IMR-90 (cell line): ENCODE measurements around the gene ACTA1.
A peak's percentile ranks its signal among the peaks of the same experiment; 100 is the strongest.

Experiments
- BHLHE40 ChIP-seq: fragments of 150-350 bp; IDR thresholded peaks from 2 replicates; pipeline ENCODE4 v1.6.1; 2016; ENCODE audit warnings: mild to moderate bottlenecking, low read depth, low read length
- CEBPB ChIP-seq: IDR thresholded peaks from 2 replicates; pipeline ENCODE4 v1.6.1; 2012; ENCODE audit warnings: low read depth, low read length, improper control_type of control experiment
- CHD1 ChIP-seq: IDR thresholded peaks from 2 replicates; pipeline ENCODE4 v1.6.1; 2012; ENCODE audit warnings: low read depth, low read length, improper control_type of control experiment
- CTCF ChIP-seq: conservative IDR thresholded peaks from 2 replicates; pipeline ENCODE4 v1.5.1; 2012; ENCODE audit warnings: mild to moderate bottlenecking, low read depth, low read length, improper control_type of control experiment
- FOS ChIP-seq: fragments of 150-350 bp; IDR thresholded peaks from 2 replicates; pipeline ENCODE4 v1.6.1; 2016; ENCODE audit warnings: low read depth, low read length
- MAFK ChIP-seq: IDR thresholded peaks from 2 replicates; pipeline ENCODE4 v1.6.1; 2012; ENCODE audit warnings: low read depth, low read length, improper control_type of control experiment
- MAZ ChIP-seq: IDR thresholded peaks from 2 replicates; pipeline ENCODE4 v1.6.1; 2012; ENCODE audit warnings: low read depth, mild to moderate bottlenecking, low read length, improper control_type of control experiment, moderate library complexity, borderline replicate concordance
- MXI1 ChIP-seq: IDR thresholded peaks from 2 replicates; pipeline ENCODE4 v1.6.1; 2012; ENCODE audit warnings: low read depth, mild to moderate bottlenecking, low read length, moderate library complexity, borderline replicate concordance
- POLR2A ChIP-seq: IDR thresholded peaks from 2 replicates; pipeline ENCODE4 v1.6.1; 2012; ENCODE audit warnings: mild to moderate bottlenecking, low read depth, low read length
- RAD21 ChIP-seq: IDR thresholded peaks from 2 replicates; pipeline ENCODE4 v1.6.1; 2012; ENCODE audit warnings: low read length, improper control_type of control experiment
- RFX5 ChIP-seq: IDR thresholded peaks from 2 replicates; pipeline ENCODE4 v1.8.0; 2012; ENCODE audit warnings: low read depth, mild to moderate bottlenecking, low read length, moderate library complexity
- SMC3 ChIP-seq: fragments of 150-350 bp; IDR thresholded peaks from 2 replicates; pipeline ENCODE4 v1.6.1; 2016; ENCODE audit warnings: low read depth, mild to moderate bottlenecking, antibody characterized with exemption, low read length, moderate library complexity
- USF2 ChIP-seq: fragments of 150-350 bp; IDR thresholded peaks from 2 replicates; pipeline ENCODE4 v1.6.1; 2017; ENCODE audit warnings: mild to moderate bottlenecking, antibody characterized with exemption, low read length, low read depth
- TF ChIP-seq, protein P1 (sequence below): fragments of 150-350 bp; IDR thresholded peaks from 2 replicates; pipeline ENCODE4 v1.6.1; 2016; ENCODE audit warnings: low read depth, mild to moderate bottlenecking, low read length, moderate library complexity, borderline replicate concordance

DNA sequence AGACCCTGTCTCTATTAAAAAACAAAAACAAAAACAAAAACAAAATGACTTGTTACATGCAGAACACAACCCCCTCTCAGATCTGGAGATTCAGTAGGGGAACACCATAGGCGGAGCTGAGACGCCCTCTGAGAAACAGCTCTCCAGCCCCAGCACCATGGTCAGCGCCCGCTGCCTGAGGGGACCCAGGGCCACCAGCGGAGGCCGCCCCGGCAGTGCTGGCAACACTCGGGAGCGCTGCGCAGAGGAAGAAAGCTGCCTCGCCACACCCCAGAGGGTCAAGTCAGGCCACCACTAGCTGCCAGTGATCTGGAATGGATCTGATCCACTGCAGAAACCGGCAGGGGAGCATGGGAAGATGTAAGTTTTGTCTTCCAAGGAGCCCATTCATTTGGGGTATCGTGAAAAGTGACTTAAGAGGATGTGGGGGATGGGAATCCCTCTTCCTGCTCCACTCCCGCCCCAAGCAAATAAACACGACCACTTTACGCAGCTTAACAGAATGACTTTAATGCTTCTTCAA lies 3.1 kb downstream of the ACTA1 start:
- TF ChIP-seq POLR2A (no peak), RAD21 (peak; percentile 14; the same call in 1 of the 2 replicates), CTCF (no peak), RFX5 (no peak), MAZ (no peak), SMC3 (no peak), BHLHE40 (no peak), USF2 (no peak), CEBPB (no peak), CHD1 (no peak), MXI1 (no peak), MAFK (no peak), FOS (no peak)
- TF ChIP-seq, protein P1, sequence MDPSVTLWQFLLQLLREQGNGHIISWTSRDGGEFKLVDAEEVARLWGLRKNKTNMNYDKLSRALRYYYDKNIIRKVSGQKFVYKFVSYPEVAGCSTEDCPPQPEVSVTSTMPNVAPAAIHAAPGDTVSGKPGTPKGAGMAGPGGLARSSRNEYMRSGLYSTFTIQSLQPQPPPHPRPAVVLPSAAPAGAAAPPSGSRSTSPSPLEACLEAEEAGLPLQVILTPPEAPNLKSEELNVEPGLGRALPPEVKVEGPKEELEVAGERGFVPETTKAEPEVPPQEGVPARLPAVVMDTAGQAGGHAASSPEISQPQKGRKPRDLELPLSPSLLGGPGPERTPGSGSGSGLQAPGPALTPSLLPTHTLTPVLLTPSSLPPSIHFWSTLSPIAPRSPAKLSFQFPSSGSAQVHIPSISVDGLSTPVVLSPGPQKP, result no peak
